Endothelial cell of umbilical vein (primary cell): Measurements from ENCODE around the gene TMEM270. TPM values are rescaled to one million over a fixed set of nuclear protein-coding genes. Genes with fewer than 3 reads are reported as not detected.

Source experiments
- BruUV-seq: library from RNA; stranded (reverse); fragments of 400-500 nt; replicated peaks from 2 replicates; lab custom pipeline; 2021; lab: Mats Ljungman, UMichigan
- CTCF ChIA-PET: fragments of 300-600, 350-600 bp; sonication (Branson Sonifier 250); formaldehyde crosslinking; loops from one replicate; lab custom pipeline; 2021; ENCODE audit warnings: antibody characterized with exemption, inconsistent platforms; lab: Charles Lee
- POLR2A ChIA-PET: fragments of 300-600, 350-600 bp; sonication (Branson Sonifier 250); formaldehyde crosslinking; loops from one replicate; lab custom pipeline; 2021; ENCODE audit warnings: antibody characterized with exemption, inconsistent platforms; lab: Charles Lee
- DNase-seq: peaks from one replicate; pipeline ENCODE4 v3.0.0-alpha.2; 2011; ENCODE audit warnings: low read depth, low spot score
- FAIRE-seq: peaks from 2 replicates; lab custom pipeline; 2011; peaks lifted over from hg19 to GRCh38; lab: Jason Lieb, UNC
- H2AFZ ChIP-seq: 2 replicates; pipeline ENCODE4 v1.6.0; 2012; ENCODE audit warnings: low read depth, low read length, control low read depth, inconsistent platforms
- H3K27ac ChIP-seq: 2 replicates; pipeline ENCODE4 v1.5.1; 2011; ENCODE audit warnings: low read depth, mild to moderate bottlenecking, control low read depth, low read length, moderate library complexity; ENCODE audit not compliant: insufficient read depth
- H3K27me3 ChIP-seq, 2 experiments: 2 replicates each; pipeline versions ENCODE4 v1.6.0 to v1.6.1; 2011; ENCODE audit warnings: low read length in 2 of 2, mixed read lengths in 1 of 2; ENCODE audit not compliant: control insufficient read depth in 2 of 2, insufficient read depth in 2 of 2
- H3K36me3 ChIP-seq, 2 experiments: 2 replicates in 1 of 2; 3 replicates in 1 of 2; pipeline ENCODE4 v1.5.1; 2011; ENCODE audit warnings: low read length in 2 of 2, mild to moderate bottlenecking in 1 of 2, moderate library complexity in 1 of 2; ENCODE audit not compliant: control insufficient read depth in 2 of 2, insufficient read depth in 2 of 2; ENCODE audit errors: extremely low read depth in 1 of 2
- H3K4me1 ChIP-seq: 3 replicates; pipeline ENCODE4 v1.5.1; 2011; ENCODE audit warnings: mild to moderate bottlenecking, low read length; ENCODE audit not compliant: control insufficient read depth, insufficient read depth; ENCODE audit errors: extremely low read depth
- H3K4me2 ChIP-seq: 2 replicates; pipeline ENCODE4 v1.6.1; 2011; ENCODE audit warnings: low read length, control low read depth, mixed read lengths; ENCODE audit not compliant: insufficient read depth
- H3K4me3 ChIP-seq, 3 experiments: fragments of 200-600 bp in 1 of 3; sonication (generic), shearing (Covaris generic) in 1 of 3; replicated peaks in 1 of 3; 2 replicates each; pipeline ENCODE4 v1.5.1; 2011 to 2016; ENCODE audit warnings: control low read depth in 3 of 3, low read length in 3 of 3, mild to moderate bottlenecking in 2 of 3, inconsistent platforms in 1 of 3, low read depth in 1 of 3, moderate library complexity in 1 of 3; ENCODE audit not compliant: insufficient read depth in 1 of 3
- H3K79me2 ChIP-seq: 2 replicates; pipeline ENCODE4 v1.6.0; 2012; ENCODE audit warnings: low read length, inconsistent platforms; ENCODE audit not compliant: control insufficient read depth, insufficient read depth
- H3K9ac ChIP-seq: replicated peaks from 2 replicates; pipeline ENCODE3; 2011; ENCODE audit warnings: low read length, control low read depth; ENCODE audit not compliant: insufficient read depth; ENCODE audit errors: extremely low read depth
- H3K9me1 ChIP-seq: replicated peaks from 3 replicates; pipeline ENCODE4 v1.6.0; 2011; ENCODE audit warnings: mild to moderate bottlenecking, low read length; ENCODE audit not compliant: control insufficient read depth, insufficient read depth; ENCODE audit errors: extremely low read depth
- H3K9me3 ChIP-seq: replicated peaks from 2 replicates; pipeline ENCODE4 v1.5.1; 2012; ENCODE audit warnings: low read length, inconsistent platforms; ENCODE audit not compliant: control insufficient read depth, insufficient read depth
- H4K20me1 ChIP-seq: replicated peaks from 2 replicates; pipeline ENCODE3; 2011; ENCODE audit warnings: mild to moderate bottlenecking, low read length; ENCODE audit not compliant: control insufficient read depth, insufficient read depth; ENCODE audit errors: extremely low read depth
- CTCF ChIP-seq, 2 donors: IDR thresholded peaks; 1 replicate in 1 of 2; 2 replicates in 1 of 2; pipeline ENCODE4 v1.5.1; 2011; ENCODE audit warnings: low read length in 2 of 2, mild to moderate bottlenecking in 2 of 2, moderate library complexity in 2 of 2, control low read depth in 1 of 2, inconsistent platforms in 1 of 2, low read depth in 1 of 2; ENCODE audit not compliant: insufficient read depth in 1 of 2; ENCODE audit errors: extremely low read depth in 1 of 2
- EZH2 ChIP-seq: IDR thresholded peaks from 2 replicates; pipeline ENCODE4 v1.6.1; 2012; ENCODE audit warnings: borderline replicate concordance, low read depth, mild to moderate bottlenecking, moderate library complexity, low read length, inconsistent platforms; ENCODE audit not compliant: severe bottlenecking
- FOS ChIP-seq: IDR thresholded peaks from 2 replicates; pipeline ENCODE4 v1.6.1; 2011; ENCODE audit warnings: mild to moderate bottlenecking, low read length, moderate library complexity, borderline replicate concordance; ENCODE audit not compliant: insufficient read depth
- GATA2 ChIP-seq: IDR thresholded peaks from 2 replicates; pipeline ENCODE4 v1.7.0; 2011; ENCODE audit warnings: low read depth, mild to moderate bottlenecking, moderate library complexity, mixed read lengths, low read length; ENCODE audit not compliant: insufficient read length, insufficient read depth
- JUN ChIP-seq: IDR thresholded peaks from 2 replicates; pipeline ENCODE4 v1.6.1; 2011; ENCODE audit warnings: borderline replicate concordance, low read depth; ENCODE audit not compliant: insufficient read length, insufficient read depth
- MAX ChIP-seq: IDR thresholded peaks from 2 replicates; pipeline ENCODE4 v1.6.1; 2011; ENCODE audit not compliant: insufficient read depth, insufficient read length
- MYC ChIP-seq: IDR thresholded peaks from one replicate; pipeline ENCODE4 v1.6.1; 2011; ENCODE audit warnings: mild to moderate bottlenecking, low read depth, low read length
- POLR2A ChIP-seq: IDR thresholded peaks from 2 replicates; pipeline ENCODE4 v1.6.1; 2012; ENCODE audit warnings: low read depth, mild to moderate bottlenecking, control low read depth, low read length
- POLR2AphosphoS5 ChIP-seq: IDR thresholded peaks from 2 replicates; pipeline ENCODE4 v1.6.1; 2012; ENCODE audit warnings: low read depth, mild to moderate bottlenecking, control low read depth, low read length, moderate library complexity; ENCODE audit not compliant: insufficient read depth
- dilution Hi-C: fragments of 300-500 bp; cut with MboI; formaldehyde crosslinking; loops from one replicate; pipeline ENCODE4 v1.15.0; 2019; ENCODE audit warnings: low sequenced_read_pairs; ENCODE audit not compliant: extremely low pct_ligation_motif_present
- intact Hi-C: fragments of 100-400 bp; cut with micrococcal nuclease; formaldehyde crosslinking; loops from one replicate; pipeline ENCODE4 v1.10.0; 2022
- polyA plus RNA-seq, 4 experiments: library from polyadenylated mRNA; depleted of rRNA in 3 of 4; stranded (reverse) in 3 of 4; unstranded in 1 of 4; fragments of >200 nt; gene quantifications; 2 replicates each; pipeline versions ENCODE4 v1.2.1 to v1.2.3, GENCODE V29; 2011 to 2012; ENCODE audit warnings: missing spikeins in 1 of 4
- total RNA-seq: library from RNA; stranded (reverse); gene quantifications from 2 replicates; pipeline ENCODE4 v1.2.3, GENCODE V29; 2021

The TMEM270 gene
- total and polyA plus RNA-seq, 2 donors (not counting 3 experiments of a cell fraction or from before 2014, with no cell fraction given), result not detected

- Histone ChIP-seq H4K20me1 (no peaks in the 10 kb centered on the region), H3K36me3 (no peaks in the 10 kb centered on the region), H3K9me3 (no peaks in the 10 kb centered on the region), H2AFZ (no peak overlapping the region), H3K79me2 (no peaks in the 10 kb centered on the region), H3K4me2 (no peak overlapping the region), H3K27ac (no peak overlapping the region), H3K9ac (no peak overlapping the region), H3K27me3 (no peaks in the 10 kb centered on the region), H3K4me1 (no peaks in the 10 kb centered on the region), H3K9me1 (no peaks in the 10 kb centered on the region), H3K4me3 (no peak overlapping the region)
- FAIRE-seq, result no peak
- CTCF ChIA-PET, result no interaction called here
- no peak for TF ChIP-seq EZH2
- TF ChIP-seq JUN, result no peak
- no peak for TF ChIP-seq POLR2AphosphoS5
- no peak for TF ChIP-seq POLR2A
- no peak for TF ChIP-seq CTCF (IDR thresholded peaks at IDR 0.05; ENCODE audit: extremely low read depth in 1 of 2, insufficient read depth in 1 of 2, low read depth in 1 of 2, low read length in 2 of 2)
- no peak for TF ChIP-seq GATA2
- no peak for TF ChIP-seq MAX
- TF ChIP-seq MYC, result no peak
- TF ChIP-seq FOS, result no peak
- POLR2A ChIA-PET, result no interaction called here
- no peak for DNase-seq
- no TSS peak for BruUV-seq
- dilution Hi-C loops, result no loop called here
- intact Hi-C loops, result no loop called here
These were observed 46.7 kb downstream of the TMEM270 start for GRCh38 chr7:73907554-73908122.
